ENCODE data around the gene FBLN5. TPM values are rescaled to one million over a fixed set of nuclear protein-coding genes. Genes with fewer than 3 reads are reported as not detected.

The FBLN5 gene
- total RNA-seq, 1 experiment from 2014 or later, result not detected

- BruUV-seq (replicated peaks), result no TSS peak
- CTCF ChIA-PET, result no interaction called here
These were observed 51.1 kb downstream of the FBLN5 start for GRCh38 chr14:91896419-91896818.

GRCh38 chr14:91893669-91894068 lies 53.8 kb downstream of the FBLN5 start:
- H3K4me1 ChIP-seq (replicated peaks; ENCODE audit: insufficient read depth), result no peaks in the 10 kb centered on the region
- CTCF ChIA-PET, result no interaction called here
- H3K36me3 ChIP-seq (ENCODE audit: low read depth), result no peaks in the 10 kb centered on the region
- H3K79me2 ChIP-seq (ENCODE audit: low read depth), result no peaks in the 10 kb centered on the region
- POLR2A ChIA-PET (ENCODE audit: unreplicated experiment), result no interaction called here
- no peaks in the 10 kb centered on the region for H3K9me3 ChIP-seq (ENCODE audit: insufficient read depth, low read depth)
- H3K9me2 ChIP-seq (ENCODE audit: insufficient read depth), result no peaks in the 10 kb centered on the region
- no peak overlapping the region for H3K4me3 ChIP-seq
- intact Hi-C loops (cut with micrococcal nuclease; ENCODE audit: unreplicated experiment), result no loop called here
- H2AFZ ChIP-seq, result no peak overlapping the region
- H3K27ac ChIP-seq, result 0 out of 2 replicates have a peak overlapping the region, but pooled peaks have one; percentile 26
- no peaks in the 10 kb centered on the region for H3F3A ChIP-seq (ENCODE audit: insufficient read depth, low read depth)
- no peak for TF ChIP-seq CTCF (conservative IDR thresholded peaks at IDR 0.05)
- no peak for TF ChIP-seq EZH2 (IDR thresholded peaks at IDR 0.05; ENCODE audit: low read depth)
- no peak overlapping the region for H3K4me2 ChIP-seq
- DNase-seq, result no peak
- no TSS peak for BruUV-seq (replicated peaks)
- H4K20me1 ChIP-seq (ENCODE audit: insufficient read depth), result no peaks in the 10 kb centered on the region
- H3K27me3 ChIP-seq (ENCODE audit: insufficient read depth, low read depth), result no peaks in the 10 kb centered on the region

More at GRCh38 chr14:91896419-91896818, 51.1 kb downstream of the FBLN5 start:
- POLR2A ChIA-PET (ENCODE audit: unreplicated experiment), result no interaction called here
- H2AFZ ChIP-seq, result no peak overlapping the region
- H3K9me3 ChIP-seq (ENCODE audit: insufficient read depth, low read depth), result no peaks in the 10 kb centered on the region
- no peaks in the 10 kb centered on the region for H3K79me2 ChIP-seq (ENCODE audit: low read depth)
- H3K9me2 ChIP-seq (ENCODE audit: insufficient read depth), result no peaks in the 10 kb centered on the region
- no peak for TF ChIP-seq EZH2 (IDR thresholded peaks at IDR 0.05; ENCODE audit: low read depth)
- TF ChIP-seq CTCF (conservative IDR thresholded peaks at IDR 0.05), result no peak
- H3F3A ChIP-seq (ENCODE audit: insufficient read depth, low read depth), result no peaks in the 10 kb centered on the region
- no peak overlapping the region for H3K4me3 ChIP-seq
- intact Hi-C loops (cut with micrococcal nuclease; ENCODE audit: unreplicated experiment), result no loop called here
- no peak overlapping the region for H3K27ac ChIP-seq
- no peaks in the 10 kb centered on the region for H3K27me3 ChIP-seq (ENCODE audit: insufficient read depth, low read depth)
- no peaks in the 10 kb centered on the region for H3K4me1 ChIP-seq (replicated peaks; ENCODE audit: insufficient read depth)
- H3K4me2 ChIP-seq, result no peak overlapping the region
- no peaks in the 10 kb centered on the region for H3K36me3 ChIP-seq (ENCODE audit: low read depth)
- no peak for DNase-seq
- no peaks in the 10 kb centered on the region for H4K20me1 ChIP-seq (ENCODE audit: insufficient read depth)

- no TSS peak for BruUV-seq (replicated peaks)
- H4K20me1 ChIP-seq (ENCODE audit: insufficient read depth), result no peaks in the 10 kb centered on the region
- no peaks in the 10 kb centered on the region for H3K27me3 ChIP-seq (ENCODE audit: insufficient read depth, low read depth)
- no peaks in the 10 kb centered on the region for H3K4me1 ChIP-seq (replicated peaks; ENCODE audit: insufficient read depth)
- intact Hi-C loops (cut with micrococcal nuclease; ENCODE audit: unreplicated experiment), result no loop called here
- TF ChIP-seq EZH2 (IDR thresholded peaks at IDR 0.05; ENCODE audit: low read depth), result no peak
- peak; percentile 46 for TF ChIP-seq CTCF (conservative IDR thresholded peaks at IDR 0.05)
- no peaks in the 10 kb centered on the region for H3K9me3 ChIP-seq (ENCODE audit: insufficient read depth, low read depth)
- ChIA-PET POLR2A (ENCODE audit: unreplicated experiment) (no interaction called here), CTCF (no interaction called here)
- DNase-seq, result no peak
- no peak overlapping the region for H3K4me2 ChIP-seq
- H3K9me2 ChIP-seq (ENCODE audit: insufficient read depth), result no peaks in the 10 kb centered on the region
- H3F3A ChIP-seq (ENCODE audit: insufficient read depth, low read depth), result no peaks in the 10 kb centered on the region
- H2AFZ ChIP-seq, result no peak overlapping the region
- no peak overlapping the region for H3K27ac ChIP-seq
- no peaks in the 10 kb centered on the region for H3K36me3 ChIP-seq (ENCODE audit: low read depth)
- no peak overlapping the region for H3K4me3 ChIP-seq
- no peaks in the 10 kb centered on the region for H3K79me2 ChIP-seq (ENCODE audit: low read depth)
These were observed 54.5 kb downstream of the FBLN5 start for GRCh38 chr14:91893007-91893406.

All from PC-9 (cell line).